GM19452 (cell line): ENCODE data around the gene ARHGAP23.

Source experiments
- ATAC-seq: cut with Tn5 transposase; IDR thresholded peaks from one replicate; pipeline ENCODE4 v1.9.1; 2021; ENCODE audit not compliant: unreplicated experiment

The ARHGAP23 gene

GRCh38 chr17:38442548-38442947 lies 14.3 kb downstream of the ARHGAP23 start:
- no peak for ATAC-seq

GRCh38 chr17:38443356-38444031 lies 15.2 kb downstream of the ARHGAP23 start:
- ATAC-seq, result no peak

- ATAC-seq, result no peak
These were observed 15.9 kb downstream of the ARHGAP23 start for GRCh38 chr17:38444151-38444550.

DNA sequence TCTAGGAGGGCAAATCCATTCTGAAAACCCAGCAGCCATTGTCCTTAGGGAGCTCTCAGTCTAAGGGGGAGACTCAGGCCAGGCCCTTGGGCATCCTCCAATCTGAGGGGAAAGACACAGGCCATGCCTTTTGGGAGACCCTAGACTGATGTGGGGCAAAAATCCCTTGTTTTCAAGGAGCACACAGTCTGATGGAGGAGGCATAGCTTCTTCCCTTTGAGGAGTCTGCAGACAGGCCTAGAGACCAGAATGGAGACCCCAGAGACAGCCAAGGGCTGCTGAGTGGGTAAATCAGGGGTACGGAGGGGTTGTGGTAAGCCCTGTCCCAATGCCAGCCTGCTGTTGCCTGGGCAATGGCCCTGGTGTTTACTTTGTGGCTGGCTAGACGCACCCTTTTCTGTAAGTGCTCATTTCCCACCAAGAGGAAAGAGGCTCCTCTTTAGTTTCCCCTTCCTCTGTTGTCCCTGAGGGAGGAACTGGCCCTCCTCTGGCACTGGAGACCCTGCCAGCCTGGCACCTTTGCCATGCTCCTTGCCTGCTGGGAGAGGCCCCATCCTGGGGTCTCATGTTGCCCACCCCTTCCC lies 19.3 kb downstream of the ARHGAP23 start:
- ATAC-seq, result no peak

- ATAC-seq, result no peak
These were observed 20.0 kb downstream of the ARHGAP23 start for GRCh38 chr17:38448208-38448771.

- ATAC-seq, result no peak
These were observed 21.1 kb downstream of the ARHGAP23 start for GRCh38 chr17:38449364-38449763.

GRCh38 chr17:38450557-38451029 lies 22.3 kb downstream of the ARHGAP23 start:
- ATAC-seq, result no peak

DNA sequence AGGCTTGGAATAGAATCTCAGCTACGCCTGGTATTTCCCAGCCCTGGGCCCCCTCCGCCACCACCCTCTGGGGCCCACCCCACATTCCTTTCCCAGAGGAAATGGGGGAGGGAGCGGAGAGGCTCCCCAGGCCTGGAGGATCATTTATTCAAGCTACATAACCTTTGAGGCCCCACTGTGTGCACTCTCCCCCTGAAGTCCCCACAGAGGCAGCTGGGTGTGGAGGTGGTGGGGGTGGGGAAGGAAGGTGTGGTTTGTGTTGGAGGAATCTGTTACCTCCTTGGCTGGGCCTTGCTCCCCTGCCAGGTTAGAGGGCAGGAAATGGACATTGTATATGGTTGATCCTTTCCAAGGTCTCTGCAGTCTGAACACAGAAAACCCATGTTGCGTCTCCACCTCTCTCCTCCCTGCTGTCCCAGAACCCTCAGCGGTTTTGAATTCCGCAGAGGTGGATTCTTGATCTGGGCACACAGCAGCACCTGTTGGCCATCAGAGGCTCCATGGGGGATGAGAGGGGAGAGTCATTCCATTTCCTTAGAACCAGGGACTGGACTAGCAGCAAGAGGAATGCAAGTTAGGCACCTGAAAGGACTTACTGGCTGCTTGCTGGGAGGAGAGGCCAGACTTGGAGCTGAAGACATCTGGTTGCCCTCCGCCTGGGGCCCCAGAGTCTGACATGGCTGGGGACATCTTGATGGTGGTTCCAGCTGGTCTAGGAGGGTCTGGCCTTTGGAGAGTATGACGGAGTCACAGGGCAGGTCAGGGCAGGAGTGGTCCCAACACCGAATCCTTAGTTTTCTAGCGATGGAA lies 23.0 kb downstream of the ARHGAP23 start:
- ATAC-seq, result no peak

GRCh38 chr17:38451840-38452529 lies 23.7 kb downstream of the ARHGAP23 start:
- ATAC-seq, result no peak

DNA sequence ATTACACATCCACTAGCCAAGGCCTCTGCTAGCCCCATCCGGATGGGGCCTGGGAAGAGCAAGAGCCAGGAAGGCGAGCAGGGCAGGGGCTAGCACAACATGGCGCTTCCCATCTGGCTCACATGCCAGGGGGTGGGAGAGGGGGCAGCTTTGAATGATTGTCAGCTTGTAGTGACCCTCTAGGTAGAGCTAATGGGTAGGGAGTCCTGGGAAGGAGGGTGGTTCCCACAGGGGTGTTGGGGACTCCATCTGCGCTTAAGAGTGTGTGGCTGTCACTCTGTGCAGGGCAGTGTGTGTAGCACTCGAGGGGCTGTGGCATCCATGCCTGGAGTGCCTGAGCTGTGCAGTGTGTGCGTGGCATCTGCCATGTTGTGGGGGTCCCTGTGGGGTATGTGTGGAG lies 24.5 kb downstream of the ARHGAP23 start:
- ATAC-seq, result no peak

DNA sequence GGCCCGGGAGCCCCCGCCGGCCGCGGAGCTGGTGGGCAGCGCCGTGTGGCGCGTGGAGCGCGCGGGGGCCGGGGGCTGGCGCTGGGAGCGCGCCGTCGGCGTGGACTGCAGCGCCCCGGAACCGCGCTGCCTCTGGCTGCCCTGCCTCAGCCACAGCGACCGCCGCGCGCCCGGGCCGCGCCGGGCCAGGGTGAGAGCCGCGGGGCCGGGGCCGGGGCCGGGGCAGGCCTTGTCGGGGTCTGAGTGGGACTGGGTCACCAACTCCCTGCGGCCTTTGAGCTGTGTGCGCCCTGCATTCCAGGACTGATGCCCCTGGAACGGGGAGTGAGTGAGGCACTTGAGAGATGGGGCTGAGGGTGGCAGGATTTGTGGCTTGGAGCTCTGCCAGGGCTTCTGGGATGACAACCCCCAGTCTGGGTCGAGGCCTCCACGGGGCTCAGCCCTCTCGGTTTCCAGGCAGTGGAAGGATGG lies 25.7 kb downstream of the ARHGAP23 start:
- ATAC-seq, result no peak

DNA sequence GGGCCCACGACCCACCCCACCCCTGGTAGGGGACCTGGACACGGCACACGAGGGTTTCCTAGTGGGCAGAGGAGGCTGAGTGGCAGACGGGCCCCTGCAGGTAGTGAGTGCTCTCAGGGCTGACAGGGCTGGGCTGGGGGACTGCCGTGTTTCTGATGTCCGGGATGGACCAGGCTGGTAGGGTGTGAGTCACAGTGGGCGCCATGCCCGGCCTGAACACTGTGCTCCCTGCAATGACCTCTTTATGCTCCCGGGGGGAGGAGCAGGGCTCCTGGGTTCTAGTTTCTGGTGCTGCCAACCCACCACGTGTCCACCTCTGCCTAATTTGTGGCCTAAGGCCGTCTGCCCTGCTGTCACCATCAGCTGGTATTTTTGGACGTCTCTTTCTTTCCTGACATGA lies 26.3 kb downstream of the ARHGAP23 start:
- ATAC-seq, result no peak

DNA sequence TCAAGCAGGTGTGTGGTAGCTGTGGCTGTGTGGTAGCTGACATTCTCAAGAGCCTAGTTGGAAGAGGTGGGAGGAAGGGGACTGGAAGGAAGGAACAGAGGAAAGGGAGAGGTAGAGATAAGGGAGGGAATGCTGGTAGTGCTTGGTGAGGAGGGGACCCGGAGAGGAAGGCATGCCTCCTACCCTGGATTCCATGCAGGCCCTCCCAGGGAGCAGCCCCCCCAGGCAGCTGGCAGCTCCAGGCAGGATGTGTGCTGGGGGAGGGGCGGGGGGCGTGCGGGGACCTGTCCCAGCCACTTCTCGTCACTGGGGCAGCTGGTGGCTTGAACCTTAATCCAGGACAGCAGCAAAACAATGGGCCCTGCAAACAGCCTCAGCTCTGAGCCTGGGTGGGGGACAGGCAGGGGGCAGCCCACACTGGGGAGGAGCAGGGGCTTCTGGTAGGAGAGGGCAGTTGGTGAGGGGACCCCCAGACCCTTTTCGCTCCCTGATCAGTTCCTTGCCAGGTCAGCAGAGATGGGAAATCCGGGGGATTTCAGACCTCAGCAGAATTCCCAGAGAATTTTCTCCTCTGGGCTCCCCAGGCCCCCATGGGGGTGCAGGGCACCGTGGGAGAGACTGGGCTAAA lies 27.1 kb downstream of the ARHGAP23 start:
- no peak for ATAC-seq

DNA sequence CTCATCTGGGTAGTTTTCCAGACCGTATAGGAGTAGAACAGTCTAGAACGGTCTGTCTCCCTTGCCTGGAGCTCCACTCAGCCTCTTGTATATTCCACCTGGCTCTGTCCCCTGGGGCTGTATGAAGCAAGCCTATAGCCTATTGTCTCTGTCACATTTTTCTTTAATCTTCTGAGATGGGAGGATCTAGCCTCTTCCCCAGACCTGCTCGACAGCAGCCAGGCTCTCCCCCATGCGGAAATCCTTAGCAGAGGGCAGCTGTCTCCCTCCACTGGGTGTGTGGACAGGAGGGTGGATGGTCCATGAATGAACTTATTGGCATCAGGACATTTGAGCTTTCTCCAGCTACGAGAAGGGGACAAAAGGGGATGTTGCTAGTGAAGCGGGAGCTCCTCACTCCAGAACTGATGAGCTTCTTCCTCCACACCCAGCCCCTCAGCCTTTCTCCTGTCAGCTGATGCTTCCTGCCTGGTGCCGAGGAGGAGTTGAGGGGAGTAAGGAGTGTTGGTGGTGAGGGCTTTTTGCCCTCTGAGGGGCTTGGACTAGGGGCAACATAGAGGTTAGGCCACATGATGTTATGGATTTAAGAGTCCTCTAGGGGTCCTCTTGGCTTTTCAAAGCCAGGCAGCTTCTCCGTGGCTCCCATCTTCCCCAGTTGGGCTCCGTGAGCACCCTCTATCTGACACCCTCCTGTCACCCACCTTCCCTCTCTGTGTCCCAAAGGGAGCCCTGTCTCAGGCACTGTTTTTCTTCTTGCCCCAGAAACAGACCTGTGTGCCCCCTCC lies 28.0 kb downstream of the ARHGAP23 start:
- no peak for ATAC-seq

- ATAC-seq, result no peak
These were observed 29.5 kb downstream of the ARHGAP23 start for GRCh38 chr17:38457577-38458371.

DNA sequence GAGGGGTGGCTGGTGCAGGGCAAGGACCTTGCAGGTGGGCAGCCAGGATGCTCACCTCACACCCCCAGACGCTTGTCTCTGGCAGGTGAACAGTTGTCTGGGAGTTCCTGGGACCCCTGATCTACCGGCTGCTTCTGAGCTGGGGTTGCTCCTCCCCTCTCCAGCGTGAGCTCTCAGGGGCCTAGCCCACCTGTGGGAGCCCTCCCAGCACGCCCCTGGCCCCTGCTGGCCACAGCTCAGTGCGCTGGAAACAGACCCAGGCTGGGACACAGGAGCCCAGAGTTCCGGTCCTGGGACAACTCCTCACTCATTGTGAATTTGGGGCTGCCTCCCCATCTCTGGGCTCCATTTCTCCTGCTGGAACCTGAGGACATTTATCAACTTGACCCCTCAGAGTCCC lies 30.3 kb downstream of the ARHGAP23 start:
- ATAC-seq, result no peak

GRCh38 chr17:38459567-38459966 lies 31.3 kb downstream of the ARHGAP23 start:
- ATAC-seq, result no peak

DNA sequence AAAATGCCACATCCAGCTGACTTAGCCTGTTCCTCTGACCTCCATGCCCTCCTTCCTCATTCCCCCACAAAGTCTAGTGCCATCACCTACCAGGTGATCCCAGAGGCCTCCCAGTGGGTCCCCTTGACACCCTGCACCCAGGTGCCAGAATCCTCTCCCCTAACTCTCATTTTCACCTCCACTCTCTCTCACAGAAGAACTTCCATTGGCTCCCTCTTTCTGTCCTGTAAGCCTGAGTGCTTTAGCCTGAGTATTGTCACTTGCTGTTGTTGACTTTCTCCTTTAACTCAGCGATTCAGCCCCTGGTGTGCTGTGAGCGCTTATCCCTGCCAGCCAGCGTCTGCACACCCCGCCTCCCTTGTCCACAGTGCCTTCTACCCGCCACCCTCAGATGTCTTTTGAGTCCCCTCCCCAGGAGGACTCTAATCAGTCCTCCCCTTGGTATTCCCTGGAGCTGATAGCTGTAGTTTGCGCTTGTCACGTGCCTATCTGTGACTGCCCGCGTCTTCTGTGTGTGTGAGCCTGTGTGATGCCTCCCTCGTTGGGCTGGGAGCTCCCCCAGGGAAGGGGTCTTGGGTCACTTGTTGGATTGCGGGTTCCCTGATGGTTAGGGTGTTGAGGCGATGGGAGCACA lies 31.9 kb downstream of the ARHGAP23 start:
- ATAC-seq, result no peak
